PFSK-1 (cell line): Measurements from ENCODE around the gene TMEM212.

Source experiments
- POLR2AphosphoS5 ChIP-seq: IDR thresholded peaks from 2 replicates; pipeline ENCODE4 v1.6.1; 2012; ENCODE audit warnings: low read depth, mild to moderate bottlenecking, control low read depth, low read length, moderate library complexity
- REST ChIP-seq, 2 experiments: IDR thresholded peaks; 2 replicates each; pipeline versions ENCODE4 v1.6.1 to v1.8.0; 2011 to 2012; ENCODE audit warnings: low read depth in 2 of 2, low read length in 2 of 2, control low read depth in 1 of 2, inconsistent platforms in 1 of 2, mild to moderate bottlenecking in 1 of 2, moderate library complexity in 1 of 2; ENCODE audit not compliant: insufficient read depth in 1 of 2
- TAF1 ChIP-seq: IDR thresholded peaks from 2 replicates; pipeline ENCODE4 v1.6.1; 2012; ENCODE audit warnings: low read length, control low read depth, borderline replicate concordance; ENCODE audit not compliant: insufficient read depth

GRCh38 chr3:171821044-171821443 lies 22.1 kb upstream of the TMEM212 start:
- TF ChIP-seq POLR2AphosphoS5: no peak
- TF ChIP-seq REST (IDR thresholded peaks at IDR 0.05; ENCODE audit: insufficient read depth in 1 of 2, low read depth in 2 of 2, low read length in 2 of 2): no peak
- TF ChIP-seq TAF1: no peak
